GM18519 (cell line): ENCODE data around the gene ARSA.
"Not testable (repeated sequence)": the region's sequence is repeated elsewhere in the genome, so short reads cannot be mapped to it uniquely, and the experiment has no call there.

ENCODE experiments used
- ATAC-seq: cut with Tn5 transposase; IDR thresholded peaks from one replicate; pipeline ENCODE4 v1.9.1; 2021; ENCODE audit warnings: mild to moderate bottlenecking, moderate library complexity; ENCODE audit not compliant: unreplicated experiment, low FRiP score

ARSA gene

GRCh38 chr22:50627642-50628542 lies at the start of gene ARSA:
TSS of gene ARSA (minus strand) at chr22:50628152. CDS start at chr22:50627779, 373 bp downstream.
- peak; percentile 49 for ATAC-seq

GRCh38 chr22:50676661-50677492 lies 48.9 kb upstream of the ARSA start:
- ATAC-seq = no peak

- ATAC-seq = no peak
These were observed 48.3 kb upstream of the ARSA start for GRCh38 chr22:50676180-50676636.

DNA sequence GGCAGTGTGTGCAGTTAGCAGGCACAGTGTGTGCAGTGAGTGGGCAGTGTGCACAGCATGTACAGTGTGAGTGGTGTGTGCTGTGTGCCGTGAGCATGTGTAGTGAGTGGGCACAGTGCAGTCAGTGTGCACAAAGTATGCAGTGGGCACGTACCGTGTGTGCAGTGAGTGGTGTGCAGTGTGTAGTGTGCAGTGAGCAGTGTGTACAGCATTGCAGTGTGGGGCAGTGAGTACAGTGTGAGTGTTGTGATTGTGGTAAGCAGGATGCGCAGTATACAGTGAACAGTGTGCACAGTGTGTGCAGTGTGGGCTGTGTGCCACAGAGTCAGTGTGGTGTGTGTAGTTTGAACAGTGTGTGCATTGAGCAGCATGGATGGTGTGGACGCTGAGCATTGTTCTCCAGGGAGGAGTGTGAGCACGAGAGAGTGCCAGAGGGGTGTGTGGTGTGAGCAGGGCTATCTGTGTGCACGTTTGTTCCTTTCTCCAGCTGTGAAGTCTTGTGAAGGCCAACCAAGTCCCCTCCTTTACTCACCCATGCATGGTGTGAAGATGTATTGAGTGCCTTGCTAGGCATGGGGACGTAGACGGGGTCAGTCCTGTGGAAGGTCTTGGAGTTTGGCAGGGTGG lies 47.7 kb upstream of the ARSA start:
- no peak for ATAC-seq

- no peak for ATAC-seq
These were observed 46.9 kb upstream of the ARSA start for GRCh38 chr22:50674606-50675552.

DNA sequence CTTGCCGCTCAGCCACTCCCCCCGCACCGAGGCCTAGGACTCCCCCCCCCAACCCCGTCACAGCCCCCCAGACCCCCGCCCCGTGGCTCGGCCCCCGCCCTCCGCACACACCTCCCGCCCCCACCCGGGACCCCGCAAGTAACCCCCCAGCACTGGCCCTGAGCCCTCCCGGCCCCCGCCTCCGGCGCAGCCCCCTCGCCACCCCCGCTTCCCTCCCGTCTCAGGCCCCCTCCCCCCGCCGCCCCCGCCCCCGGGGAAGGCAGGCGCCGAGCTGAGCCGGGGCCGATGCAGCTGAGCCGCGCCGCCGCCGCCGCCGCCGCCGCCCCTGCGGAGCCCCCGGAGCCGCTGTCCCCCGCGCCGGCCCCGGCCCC lies 46.2 kb upstream of the ARSA start:
- ATAC-seq = no peak

DNA sequence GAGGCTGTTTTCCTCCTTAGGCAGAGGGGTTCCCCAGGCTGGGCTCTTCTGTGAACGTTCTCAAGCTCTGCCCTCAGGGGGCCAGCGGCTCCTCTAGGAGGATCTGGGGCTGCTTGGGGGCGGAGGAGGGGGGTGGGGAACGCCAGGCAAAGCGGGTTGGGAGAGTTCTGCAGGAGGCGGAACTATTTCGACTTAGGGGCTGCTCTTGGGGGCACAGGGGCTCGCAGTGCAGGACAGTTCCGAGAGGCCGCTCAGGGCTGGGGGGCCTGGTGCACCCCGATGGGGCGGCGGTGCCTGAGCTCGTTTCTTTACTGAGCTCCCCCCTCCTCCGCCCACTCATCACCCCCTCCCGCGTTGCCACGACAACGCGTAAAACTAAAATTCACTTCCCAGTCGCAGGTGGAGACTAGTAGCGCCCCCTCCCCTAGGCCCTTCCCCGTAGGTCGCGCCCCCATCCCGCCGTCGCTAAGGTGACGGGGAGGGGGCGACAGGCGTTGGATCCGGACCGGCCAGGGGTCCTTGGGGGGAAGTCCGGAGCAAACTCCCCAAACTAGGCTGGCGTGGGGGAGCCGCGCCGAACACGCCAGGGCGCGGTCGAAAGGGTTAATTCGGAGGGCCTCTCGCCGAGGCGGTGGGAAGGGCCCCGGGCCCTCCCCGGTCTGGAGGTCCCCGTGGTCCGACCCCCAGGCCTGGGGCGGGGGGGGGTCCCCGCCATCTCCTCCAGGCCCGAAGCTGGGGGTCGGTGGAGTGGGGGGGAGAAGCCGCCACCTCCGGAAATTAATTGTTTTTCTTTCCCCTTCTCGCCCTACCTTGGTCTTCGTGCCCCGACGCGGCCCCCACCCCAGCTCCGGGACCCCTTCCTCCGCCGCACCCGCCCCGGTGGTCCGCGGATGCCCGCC lies 45.5 kb upstream of the ARSA start:
- no peak for ATAC-seq

DNA sequence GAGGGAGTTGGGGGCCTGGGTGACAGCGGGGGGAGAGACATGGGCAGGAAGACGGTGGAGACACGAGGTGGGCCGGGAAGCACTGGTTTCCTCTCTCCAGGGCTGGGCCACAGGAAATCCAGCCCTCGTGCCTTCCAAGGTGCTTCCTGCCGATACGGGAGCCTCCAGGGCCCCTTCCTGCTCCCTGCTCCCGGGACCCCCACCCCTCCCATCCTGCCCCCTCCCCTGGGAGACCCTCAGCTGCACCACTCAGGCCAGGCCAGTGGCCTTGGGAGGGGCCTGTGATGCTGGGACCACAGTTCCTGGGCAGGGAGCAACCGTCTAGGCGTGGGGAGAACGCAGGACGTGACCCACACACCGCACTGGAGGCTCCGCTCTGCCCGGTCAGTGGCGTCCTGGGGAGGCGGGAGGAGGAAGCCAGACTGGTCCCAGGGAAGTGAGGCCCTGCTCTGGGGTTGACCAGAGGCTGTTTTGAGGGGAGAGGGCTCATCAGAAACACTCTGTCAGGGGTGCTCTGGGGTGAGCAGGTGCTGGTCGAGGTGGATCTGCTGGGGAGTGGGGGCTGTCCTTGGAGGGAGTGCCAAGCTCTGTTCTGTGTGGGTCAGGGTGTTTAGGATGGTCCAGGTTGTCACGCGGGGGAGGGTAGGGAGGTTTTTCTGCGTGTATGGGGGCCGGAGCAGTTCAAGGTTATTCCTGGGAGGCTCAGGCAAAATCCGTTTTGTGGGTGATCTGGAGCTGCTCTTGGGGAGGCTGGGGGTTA lies 44.7 kb upstream of the ARSA start, which contains the start of gene SHANK3:
TSS of gene SHANK3 (plus strand) at position 353 of the 760 bp plus-strand sequence.
- no peak for ATAC-seq

- no peak for ATAC-seq
These were observed 44.1 kb upstream of the ARSA start for GRCh38 chr22:50672041-50672440.

- no peak for ATAC-seq
These were observed 43.7 kb upstream of the ARSA start for GRCh38 chr22:50671641-50672040.

GRCh38 chr22:50670914-50671538 lies 43.1 kb upstream of the ARSA start:
- no peak for ATAC-seq

DNA sequence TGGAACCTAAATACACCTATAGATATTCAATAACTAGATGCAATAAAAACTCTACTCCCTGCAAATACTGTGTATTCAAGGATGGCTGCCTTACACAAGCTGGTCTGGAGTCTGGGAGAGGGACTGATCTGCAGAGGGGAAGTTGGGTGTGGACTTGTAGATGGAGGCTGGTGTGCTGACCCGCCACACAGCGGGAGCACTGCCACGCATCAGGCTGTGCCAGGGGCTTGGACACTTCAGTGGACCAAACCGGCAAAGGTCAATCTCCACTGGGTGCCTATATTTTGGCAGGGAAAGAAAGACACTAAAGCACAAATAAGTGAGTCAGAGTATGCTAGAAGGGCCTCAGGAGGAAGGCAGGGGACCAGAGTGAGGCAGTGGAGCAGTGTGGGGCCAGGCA lies 42.6 kb upstream of the ARSA start:
- no peak for ATAC-seq

DNA sequence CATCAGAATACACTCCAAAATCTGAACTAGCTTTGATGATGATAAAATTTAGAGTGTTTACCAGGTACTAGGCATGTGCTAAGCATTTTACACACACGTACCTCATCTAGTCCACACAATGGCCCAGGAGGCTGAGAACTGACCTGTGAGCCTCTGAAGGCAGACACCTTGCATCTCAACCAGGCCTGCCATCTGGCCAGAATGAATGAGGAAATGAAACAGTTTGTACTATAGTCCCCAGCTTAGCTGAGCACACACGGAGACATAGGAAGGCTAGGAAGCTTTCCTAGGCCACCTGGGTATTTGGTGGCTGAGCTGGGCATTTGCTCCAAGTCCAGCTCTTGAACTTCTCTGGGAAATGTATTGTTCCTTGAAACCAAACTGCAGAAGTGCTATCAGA lies 37.8 kb upstream of the ARSA start:
- ATAC-seq = no peak

GRCh38 chr22:50665212-50665611 lies 37.3 kb upstream of the ARSA start:
- ATAC-seq = no peak

- no peak for ATAC-seq
These were observed 32.4 kb upstream of the ARSA start for GRCh38 chr22:50660306-50660705.

DNA sequence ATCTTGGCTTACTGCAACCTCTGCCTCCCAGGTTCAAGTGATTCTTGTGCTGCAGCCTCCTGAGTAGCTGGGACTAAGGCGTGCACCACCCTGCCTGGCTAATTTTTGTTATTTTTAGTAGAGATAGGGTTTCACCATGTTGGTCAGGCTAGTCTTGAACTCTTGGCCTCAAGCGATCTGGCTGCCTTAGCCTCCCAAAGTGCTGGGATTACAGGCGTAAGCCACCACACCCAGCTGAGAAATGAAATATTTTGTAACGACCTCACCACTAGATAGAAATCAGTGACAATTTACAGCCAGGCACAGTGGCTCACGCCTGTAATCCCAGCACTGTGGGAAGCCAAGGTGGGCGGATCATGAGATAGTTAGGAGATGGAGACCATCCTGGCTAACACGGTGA lies 31.8 kb upstream of the ARSA start:
- ATAC-seq = not testable (repeated sequence)

GRCh38 chr22:50657925-50658324 lies 30.0 kb upstream of the ARSA start:
- ATAC-seq = no peak
